ENCODE measurements around the gene GNAQ.

GRCh38 chr9:77911928-77912327, 119.7 kb downstream of the GNAQ start:
- TF ChIP-seq, protein P1, sequence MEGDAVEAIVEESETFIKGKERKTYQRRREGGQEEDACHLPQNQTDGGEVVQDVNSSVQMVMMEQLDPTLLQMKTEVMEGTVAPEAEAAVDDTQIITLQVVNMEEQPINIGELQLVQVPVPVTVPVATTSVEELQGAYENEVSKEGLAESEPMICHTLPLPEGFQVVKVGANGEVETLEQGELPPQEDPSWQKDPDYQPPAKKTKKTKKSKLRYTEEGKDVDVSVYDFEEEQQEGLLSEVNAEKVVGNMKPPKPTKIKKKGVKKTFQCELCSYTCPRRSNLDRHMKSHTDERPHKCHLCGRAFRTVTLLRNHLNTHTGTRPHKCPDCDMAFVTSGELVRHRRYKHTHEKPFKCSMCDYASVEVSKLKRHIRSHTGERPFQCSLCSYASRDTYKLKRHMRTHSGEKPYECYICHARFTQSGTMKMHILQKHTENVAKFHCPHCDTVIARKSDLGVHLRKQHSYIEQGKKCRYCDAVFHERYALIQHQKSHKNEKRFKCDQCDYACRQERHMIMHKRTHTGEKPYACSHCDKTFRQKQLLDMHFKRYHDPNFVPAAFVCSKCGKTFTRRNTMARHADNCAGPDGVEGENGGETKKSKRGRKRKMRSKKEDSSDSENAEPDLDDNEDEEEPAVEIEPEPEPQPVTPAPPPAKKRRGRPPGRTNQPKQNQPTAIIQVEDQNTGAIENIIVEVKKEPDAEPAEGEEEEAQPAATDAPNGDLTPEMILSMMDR (IDR thresholded peaks at IDR 0.05): no peak
- no peak for TF ChIP-seq POLR2A (IDR thresholded peaks at IDR 0.05)
